Right lung (tissue), 10 donors: ENCODE measurements around the gene GNG13. TPM values are rescaled to one million over a fixed set of nuclear protein-coding genes. Genes with fewer than 3 reads are reported as not detected.
A peak's percentile ranks its signal among the peaks of the same experiment; 100 is the strongest.
"Not testable (repeated sequence)": the region's sequence is repeated elsewhere in the genome, so short reads cannot be mapped to it uniquely, and the experiment has no call there.

Experiments
- DNase-seq, 2 donors: peaks; one replicate each; pipeline ENCODE4 v3.0.0-alpha.2; 2013
- long read RNA-seq, 8 donors: transcript quantifications; one replicate each; lab custom pipeline, GENCODE V29; 2026
- polyA plus RNA-seq, 5 donors: library from polyadenylated mRNA; unstranded; fragments of 120-200 nt; gene quantifications; one replicate each; pipeline versions ENCODE4 v1.2.1 to v1.2.3, GENCODE V29; 2013; ENCODE audit warnings: inconsistent platforms in 1 of 5, low replicate concordance in 1 of 5; ENCODE audit not compliant: insufficient read length in 5 of 5, insufficient read depth in 1 of 5

GNG13 gene, protein sequence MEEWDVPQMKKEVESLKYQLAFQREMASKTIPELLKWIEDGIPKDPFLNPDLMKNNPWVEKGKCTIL
- under 1 TPM in 1 of 5 donors, not detected in 4; 0.10 TPM for polyA plus RNA-seq
- long read RNA-seq, donor 1 = 0 reads
- long read RNA-seq, donor 2 = 0 reads
- long read RNA-seq, donor 3 = 0 reads
- long read RNA-seq, donor 4 = 0 reads
- long read RNA-seq, donor 5 = 0 reads
- long read RNA-seq, donor 6 = 0 reads
- long read RNA-seq, donor 7 = 0 reads
- long read RNA-seq, donor 8 = 0 reads

DNA sequence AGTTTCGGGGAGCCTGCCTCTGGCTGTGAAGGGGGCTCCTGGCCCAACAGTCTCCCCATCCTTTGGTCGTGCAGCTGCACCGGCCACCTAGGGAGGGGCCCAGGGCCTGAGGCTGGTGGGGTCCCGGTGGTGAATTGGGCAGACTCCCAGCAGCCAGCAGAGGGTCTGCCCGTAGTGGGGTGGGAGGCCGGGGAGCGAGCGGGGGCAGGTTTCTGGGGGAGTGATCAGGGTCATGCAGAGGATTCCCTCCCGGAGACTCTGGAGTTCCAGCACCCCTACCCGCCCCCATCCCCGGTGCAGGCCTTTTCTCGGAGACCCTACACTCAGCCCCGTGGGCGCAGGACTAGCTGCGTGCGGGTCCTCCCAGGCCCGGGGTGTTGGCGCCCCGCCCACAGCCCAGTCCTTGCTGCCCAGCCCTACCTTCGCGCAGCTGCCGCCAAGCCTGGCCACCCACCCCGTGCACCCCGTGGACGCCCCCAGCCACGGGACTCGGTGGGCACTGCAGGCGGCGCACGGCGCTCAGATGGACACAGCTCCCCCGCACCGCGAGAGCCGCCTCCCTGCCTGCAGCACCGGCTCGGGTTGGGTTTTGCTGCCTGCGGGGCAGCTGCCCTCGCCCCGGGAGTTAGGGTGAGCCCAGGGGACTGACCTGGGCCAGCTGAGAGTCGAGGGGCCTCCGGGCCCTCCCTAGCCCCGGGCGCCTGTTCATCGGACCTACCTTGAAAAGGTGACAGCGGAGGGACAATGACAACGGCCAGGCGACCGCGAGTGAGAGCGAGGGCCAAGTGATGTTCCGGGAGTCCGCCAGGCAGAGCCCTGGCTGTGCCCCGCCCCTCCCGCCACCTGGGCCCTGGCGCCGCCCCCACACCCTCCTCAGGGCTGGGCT, at the start of gene GNG13:
Gene GNG13 (minus strand): TSS at position 787 of the 886 bp plus-strand sequence. CDS start 1,657 bp downstream, outside the sequence.
- no peak for DNase-seq

DNA sequence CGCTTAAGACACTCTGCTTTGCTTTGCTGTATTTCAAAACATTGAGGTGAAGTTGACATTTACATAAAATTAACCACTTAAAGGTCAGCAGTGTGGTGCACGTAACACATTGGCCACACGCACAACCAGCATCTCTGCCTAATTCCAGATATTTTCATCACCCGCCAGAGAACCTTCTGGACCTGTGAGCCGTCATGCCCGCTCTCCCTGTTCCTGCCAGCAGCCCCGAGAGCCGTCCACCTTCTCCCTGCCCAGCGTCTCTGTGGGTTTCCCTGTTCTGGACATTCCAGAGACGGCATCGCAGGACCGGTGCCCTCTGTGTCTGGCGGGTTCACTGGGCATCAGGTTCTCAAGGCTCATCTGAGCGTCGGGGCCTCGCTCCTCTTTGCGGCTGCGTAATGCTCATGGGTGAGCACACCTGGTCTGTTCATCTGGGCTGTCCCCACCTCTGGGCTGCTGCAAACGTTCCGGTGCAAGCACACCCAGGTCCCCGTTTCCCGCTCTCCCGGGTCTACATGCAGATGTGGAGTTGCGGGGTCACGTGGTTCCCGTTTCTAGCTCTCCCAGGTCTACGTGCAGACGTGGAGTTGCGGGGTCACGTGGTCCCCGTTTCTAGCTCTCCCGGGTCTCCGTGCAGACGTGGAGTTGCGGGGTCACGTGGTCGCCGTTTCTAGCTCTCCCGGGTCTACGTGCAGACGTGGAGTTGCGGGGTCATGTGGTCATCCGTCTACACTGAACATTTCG, 48.1 kb upstream of the GNG13 start:
- DNase-seq = no peak

DNA sequence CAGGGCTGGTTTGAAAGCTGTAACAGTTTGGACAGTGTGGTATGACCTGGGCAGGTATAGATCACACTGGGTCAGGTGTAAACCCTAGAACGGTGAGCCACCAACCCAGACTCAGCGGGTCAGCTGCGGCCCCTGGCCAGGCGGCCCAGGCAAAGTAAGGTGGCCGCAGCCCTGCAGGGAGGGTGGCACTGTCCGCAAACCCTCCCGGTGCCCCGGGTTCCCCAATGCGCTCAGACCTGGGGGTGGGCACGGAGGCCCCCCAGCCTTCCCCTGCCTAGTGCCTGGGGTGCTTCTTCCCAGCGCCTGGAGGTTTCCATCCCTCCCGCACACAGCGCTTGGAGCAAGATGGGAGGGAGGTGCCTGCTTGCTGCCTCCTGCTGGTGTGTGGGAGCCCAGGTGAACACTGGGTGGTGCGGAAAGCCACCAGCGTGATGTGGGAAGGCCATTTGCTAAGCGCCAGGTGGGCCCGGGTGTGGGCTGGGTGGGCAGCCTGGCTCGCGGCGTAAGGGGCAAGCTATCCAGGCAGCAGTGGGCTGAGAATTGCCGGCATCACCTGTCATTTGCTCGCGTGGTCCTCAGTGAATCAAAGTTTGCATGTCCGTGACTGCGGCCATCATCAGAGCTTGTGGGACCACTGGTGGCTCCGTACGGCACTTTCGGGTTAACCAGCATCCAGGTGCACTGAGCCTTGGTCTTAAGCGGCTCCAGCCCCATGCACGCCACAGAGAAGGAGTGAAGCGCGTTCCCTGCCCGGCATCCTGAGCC, 47.3 kb upstream of the GNG13 start:
- DNase-seq = no peak

DNA sequence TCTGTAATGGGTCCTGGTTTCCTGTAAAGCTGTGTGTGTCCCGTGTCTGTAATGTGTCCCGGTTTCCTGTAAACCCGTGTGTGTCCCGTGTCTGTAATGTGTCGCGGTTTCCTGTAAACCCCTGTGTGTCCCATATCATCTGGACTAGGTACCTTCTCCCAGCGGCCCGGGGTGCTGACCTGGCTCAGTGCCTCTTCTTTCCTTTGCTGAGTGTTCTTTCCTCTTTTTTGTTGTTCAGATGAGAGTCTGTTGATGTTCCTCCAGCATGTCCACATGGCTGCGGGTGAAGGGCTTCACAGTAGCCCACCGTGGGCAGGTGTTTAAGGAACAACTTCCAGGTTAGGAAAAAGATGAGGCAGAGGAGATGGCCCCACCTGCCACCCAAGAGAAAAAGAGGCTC, 46.6 kb upstream of the GNG13 start:
- DNase-seq = no peak

DNA sequence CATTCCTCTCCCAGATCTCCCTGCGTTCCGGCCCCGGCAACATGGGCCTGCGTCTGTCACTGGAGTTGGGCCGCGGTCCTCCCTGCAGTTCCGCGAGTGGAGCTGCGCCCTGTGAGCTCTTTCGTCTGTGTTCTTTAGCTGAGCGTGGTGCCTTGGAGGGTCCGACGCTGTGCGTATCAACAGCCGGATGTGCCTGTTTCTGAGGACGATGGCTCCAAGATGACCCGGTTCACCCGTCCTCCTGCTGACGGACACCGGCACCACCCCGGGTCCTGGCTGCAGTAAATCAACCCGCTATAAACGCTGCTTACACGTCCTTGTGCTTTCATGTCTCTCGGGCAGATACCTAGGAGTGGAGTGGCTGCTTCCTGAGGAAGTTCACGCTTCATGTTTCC, 44.8 kb upstream of the GNG13 start:
- DNase-seq = no peak

DNA sequence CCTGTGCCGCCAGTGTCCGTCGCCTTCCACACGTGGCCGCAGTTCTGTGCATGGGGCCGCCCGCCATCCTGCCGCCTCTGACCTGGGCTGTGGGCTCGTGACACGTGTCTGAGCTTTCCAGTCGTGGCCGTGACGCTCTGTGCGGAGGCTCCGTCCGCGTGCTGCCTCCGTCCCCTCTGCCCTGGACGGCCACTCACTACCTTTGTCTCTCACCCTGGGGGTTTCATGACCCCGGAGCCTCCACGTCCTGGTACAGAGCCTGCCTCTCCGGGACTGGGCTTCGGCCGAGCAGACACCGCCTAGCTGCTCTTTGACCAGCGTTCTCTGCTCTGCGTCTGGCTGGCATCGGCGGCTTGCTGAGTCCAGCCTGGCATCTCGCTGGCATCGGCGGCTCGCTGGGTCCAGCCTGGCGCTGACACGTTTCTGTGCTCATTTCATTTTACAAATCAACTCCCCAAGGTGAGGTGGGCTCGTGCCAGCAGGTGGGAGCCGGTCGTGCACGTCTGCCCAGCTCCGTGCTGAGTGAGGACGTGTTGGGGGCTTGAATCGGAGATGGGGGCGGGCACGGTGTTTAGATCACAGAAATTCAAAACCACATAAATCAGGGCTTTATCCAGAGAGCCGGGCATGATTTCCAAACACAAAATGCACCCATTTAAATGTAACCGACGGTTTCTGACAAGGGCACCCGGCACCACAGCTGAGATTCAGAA, 44.3 kb upstream of the GNG13 start:
- DNase-seq = no peak

DNA sequence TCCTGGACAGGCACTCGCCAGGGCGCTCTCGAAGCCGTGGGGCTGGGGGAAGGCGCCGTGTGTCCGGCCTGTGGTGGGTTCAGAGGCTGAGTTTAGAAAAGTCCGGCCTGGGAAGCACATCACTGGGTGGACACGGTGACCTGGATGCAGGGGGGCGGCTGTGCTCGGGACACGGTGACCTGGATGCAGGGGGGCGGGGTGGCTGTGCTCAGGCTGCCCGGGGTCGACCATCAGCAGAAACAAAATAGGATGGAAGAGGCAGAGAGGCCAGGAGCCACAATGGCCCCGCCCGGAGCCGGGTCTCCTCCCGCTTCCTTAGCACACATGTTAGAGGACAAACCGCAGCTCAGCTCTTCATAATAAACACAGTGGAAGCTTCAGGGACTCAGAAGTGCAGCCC, 43.2 kb upstream of the GNG13 start:
- DNase-seq = no peak

DNA sequence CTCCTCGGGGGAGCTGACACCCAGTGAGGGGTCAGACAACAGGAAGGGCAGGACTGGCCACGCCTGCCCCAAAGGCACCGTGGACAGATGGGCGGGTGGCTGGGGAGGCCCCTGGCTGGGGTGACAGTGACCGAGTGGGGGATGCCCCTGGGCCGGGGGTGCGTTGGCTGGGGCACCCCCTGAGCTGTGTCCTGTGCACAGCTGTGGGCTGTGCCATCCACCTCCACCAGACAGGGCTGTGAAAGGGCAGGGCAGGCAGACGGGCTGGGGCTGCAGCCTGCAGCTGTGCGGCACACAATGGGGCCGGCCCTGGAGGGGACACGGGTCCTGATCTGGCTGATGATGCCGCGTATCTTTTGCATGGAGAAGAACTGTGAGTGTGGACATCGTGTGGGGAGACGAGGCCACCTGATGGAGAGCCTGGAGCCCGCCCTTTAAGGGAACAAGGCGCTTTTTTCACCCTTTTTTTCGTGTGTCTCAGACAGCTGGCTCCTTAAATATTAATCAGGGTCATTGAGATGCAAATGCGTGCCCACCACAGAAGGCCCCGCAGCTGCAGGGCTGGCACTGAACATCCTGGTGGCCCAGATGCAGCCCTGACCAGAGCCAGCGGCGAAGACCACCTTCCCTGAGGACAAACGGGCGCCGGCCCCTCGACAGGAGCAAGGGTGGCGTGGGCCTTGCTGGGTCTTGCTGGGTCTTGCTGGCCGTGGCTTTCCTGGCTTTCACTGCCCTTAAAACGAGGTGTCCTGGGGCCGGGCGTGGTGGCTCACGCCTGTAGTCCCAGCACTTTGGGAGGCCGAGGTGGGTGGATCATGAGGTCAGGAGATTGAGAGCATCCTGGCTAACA, 42.4 kb upstream of the GNG13 start:
- DNase-seq = no peak

DNA sequence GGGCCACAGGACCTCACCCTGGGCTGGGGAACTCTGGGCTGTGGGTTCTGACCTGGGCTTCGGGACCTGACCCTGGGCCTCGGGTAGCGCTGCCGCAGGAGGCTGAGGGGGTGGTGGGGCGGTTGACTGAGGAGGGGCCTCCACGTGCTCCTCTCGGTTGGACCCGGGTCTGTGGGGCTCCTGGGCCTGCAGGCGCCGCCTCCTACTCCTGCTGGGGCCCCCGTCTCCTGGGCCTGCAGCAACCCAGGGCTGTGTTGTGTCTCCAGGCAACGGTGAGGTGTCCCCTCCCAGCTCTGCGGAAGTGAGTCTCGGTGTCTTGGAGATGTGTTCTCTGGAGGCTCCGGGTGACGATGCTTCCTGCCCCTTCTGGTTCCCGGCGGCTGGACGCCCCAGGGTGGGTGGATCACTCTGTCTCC, 41.5 kb upstream of the GNG13 start:
- DNase-seq = peak in 1 of 2 donors; percentile 22

DNA sequence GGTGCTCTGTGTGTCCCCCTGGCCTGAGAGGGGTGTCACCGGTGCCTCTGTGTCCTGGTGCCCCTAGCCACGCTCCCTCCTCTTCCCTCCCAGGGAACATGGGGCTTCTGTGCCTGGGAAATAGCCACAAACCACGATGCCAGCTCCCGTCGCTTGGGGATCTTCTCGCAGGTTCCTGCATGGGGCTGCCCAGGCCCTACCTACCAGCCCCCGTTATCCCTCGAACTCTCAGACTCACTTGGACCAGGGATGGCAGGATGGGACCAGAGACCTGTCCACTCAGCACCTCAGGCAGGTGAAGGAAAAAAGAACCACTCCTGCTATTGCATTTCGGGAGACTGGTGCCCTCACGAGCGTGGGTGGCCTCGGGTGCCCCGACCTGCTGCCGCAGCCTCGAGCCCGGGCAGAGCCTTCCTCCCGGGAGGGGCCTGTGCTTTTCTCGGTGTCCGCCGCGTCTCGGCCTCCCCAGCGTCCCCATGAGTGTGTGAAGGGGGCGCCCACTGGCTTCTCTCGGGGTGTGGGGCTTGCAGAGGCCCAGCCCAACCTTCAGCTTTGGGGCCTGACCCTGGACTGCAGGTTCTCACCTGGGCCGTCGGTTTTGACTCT, 41.0 kb upstream of the GNG13 start:
- no peak for DNase-seq

DNA sequence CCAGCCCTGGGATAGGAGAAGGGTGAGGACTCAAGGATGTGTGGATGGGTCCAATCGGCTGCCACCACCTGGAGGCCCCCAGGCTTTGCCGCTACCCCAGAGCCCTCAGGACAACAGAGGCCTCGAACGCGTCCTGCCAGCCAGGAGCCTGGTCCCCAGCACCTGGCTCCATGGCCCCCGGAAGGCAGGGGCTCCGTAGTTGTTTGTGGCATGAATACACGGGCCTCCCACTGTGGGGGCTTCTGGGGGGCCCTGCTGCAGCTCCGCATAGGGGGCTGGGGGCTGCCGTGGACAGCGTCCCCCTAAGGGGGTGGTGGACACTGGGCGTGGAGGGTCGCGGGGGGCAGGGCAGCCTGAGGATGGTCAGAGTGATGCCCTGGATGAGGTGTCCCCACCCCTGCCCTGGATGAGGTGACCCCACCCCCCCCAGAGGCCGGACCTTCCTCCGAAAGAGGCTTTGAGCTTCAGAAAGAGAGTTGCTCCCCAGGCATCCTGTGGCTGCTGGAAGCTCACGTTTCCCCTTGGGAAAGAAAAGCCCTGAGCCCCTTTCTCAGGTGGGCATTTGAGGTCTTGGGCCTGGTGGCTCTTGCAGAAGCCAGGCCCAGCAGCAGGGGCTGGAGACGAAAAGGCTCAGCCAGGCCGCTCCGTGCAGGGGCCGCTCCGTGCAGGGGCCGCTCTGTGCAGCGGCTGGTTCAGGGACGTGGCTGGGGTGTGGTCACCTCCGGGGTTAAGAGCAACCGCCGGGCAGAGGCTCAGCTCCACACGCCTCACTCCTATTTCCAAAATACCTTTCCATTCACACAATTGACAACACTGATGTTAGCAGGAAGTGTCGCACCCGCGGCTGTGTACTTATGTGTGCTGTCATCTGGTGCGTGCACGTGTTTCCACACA, 40.3 kb upstream of the GNG13 start:
- no peak for DNase-seq

DNA sequence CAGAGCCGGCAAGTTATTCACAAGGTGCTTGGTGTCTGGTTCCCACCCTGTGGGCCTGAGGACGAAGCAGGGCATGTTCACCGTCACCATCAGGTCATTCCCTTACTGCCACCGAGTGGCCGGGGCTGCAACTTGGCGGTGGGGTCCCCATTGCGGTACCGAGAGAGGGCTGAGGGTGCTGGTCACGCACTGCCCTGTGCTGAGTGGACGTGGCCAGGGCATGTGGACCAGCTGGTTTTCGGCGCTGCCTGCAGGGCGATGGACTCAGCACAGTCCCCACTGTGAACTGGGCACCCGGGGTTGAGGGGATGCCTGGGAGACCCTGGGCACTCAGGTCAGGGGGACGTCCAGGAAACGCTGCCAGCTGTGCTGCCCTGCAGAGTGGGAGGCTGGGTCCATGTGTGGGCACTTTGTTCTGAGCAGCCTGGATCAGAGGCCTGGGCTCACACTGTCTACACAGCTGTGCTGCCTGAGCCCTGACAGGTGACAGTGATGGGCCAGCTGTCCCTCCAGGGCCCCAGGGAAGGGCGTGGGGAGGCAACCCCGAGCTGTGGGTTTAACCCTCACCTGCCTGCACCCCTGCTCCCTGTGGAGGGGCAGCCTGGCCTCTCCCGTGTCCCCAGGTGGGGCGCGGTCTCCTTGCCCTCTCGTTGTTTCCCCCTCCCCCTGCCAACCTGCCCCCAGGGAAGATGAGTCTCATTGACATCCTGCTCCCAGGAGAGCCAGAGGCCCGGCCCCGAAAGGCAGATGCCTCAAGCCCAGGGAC, 39.3 kb upstream of the GNG13 start:
- DNase-seq = no peak

DNA sequence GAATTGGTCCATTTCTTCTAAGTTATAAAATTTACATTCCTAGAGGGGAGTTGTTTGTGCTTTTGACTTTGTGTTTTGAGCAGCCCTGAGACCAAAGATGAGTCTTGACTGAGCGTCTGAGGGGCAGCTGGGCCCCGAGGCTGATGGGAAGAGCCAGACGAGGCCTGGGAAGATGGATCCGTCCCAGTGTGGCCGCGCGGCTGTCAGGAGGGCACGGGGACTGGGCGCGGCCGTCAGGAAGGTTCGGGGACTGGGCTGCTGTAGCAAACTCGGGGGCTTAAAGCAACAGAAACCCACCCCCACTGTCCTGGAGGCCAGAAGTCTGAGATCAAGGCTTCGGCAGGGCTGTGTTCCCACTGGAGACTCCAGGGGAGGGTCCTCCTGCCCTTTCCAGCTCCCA, 38.2 kb upstream of the GNG13 start:
- no peak for DNase-seq

DNA sequence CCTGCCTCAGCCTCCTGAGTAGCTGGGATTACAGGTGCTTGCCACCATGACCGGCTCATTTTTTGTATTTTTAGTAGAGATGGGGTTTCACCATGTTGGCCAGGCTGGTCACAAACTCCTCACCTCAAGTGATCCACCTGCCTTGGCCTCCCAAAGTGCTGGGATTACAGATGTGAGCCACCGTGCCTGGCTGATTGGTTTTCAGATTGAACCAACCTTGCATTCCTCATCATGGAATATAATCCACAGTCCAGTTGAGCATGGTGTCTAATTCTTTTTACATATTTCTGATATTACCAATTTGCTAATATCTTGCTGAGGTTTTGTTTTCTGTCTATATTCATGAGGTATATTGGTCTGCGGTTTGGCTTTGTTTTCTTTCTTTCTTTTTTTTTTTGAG, 36.3 kb upstream of the GNG13 start:
- DNase-seq = not testable (repeated sequence)

DNA sequence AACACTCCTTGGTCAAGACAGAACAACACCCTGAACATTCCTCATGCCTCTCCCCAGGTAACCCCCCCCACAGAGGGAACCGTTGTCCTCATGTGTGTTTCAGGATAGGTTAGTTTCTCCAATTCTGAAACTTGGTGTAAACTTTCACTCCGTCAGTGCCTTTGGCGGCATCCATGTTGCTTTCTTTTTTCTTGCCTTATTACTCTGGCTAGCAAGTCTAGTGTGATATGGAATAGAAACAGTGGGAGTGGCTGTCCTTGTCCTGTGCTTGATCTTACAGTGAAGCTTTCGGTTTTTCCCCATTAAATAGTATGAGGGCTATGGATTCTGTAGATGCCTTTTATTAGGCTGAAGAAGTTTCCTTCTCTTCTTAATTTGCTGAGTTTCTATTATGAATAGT, 35.7 kb upstream of the GNG13 start:
- no peak for DNase-seq

DNA sequence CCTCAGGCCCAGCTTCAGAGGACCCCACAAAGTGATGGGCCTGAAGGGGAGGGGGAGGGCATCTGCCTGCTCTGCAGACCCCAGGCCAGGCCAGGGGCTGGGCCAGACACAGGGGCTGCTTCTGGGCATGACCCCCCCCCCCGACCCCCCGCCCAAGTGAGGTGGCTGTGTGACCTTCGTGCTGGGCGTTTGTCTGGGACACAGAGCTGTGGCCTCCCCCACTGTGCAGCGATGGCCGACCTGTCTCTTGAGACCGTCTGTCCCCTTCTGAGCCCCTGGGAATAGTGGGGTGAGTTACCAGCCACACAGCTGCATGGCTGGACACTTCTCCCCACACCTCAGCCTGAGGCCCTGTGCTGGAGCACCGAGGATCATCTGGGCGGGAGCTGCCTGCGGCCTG, 34.8 kb upstream of the GNG13 start:
- no peak for DNase-seq

DNA sequence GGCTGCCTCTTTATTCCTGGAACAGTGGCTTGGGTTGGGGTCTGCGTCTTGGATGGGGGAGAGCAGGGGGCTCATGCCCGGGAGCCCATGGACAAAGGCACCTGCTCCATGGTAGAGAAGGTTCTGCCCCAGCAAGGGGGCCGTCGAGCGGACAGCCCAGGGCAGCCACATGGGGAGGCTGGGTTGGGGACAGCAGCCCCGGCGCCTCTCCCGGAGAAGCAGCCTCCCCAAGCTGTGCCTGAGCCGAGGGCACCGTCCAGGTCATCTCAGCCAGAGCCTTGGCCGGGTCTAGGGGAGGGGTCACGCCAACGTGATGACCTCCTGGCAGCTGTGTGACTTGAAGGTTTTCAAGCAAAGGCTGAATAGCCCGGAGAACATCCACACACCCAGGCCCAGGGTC, 32.9 kb upstream of the GNG13 start:
- DNase-seq = no peak
